ENCODE measurements around the gene RET.

GRCh38 chr10:43036481-43037428, 40.1 kb upstream of the RET start:
- no peak for TF ChIP-seq CTCF (IDR thresholded peaks at IDR 0.05 in 4 of 5, conservative IDR thresholded peaks at IDR 0.05 in 1 of 5)
- TF ChIP-seq POLR2A (IDR thresholded peaks at IDR 0.05), result no peak
